ENCODE data around the gene ANKRD45. TPM values are rescaled to one million over a fixed set of nuclear protein-coding genes. Genes with fewer than 3 reads are reported as not detected.

Gene ANKRD45
- total and polyA plus RNA-seq, 2 of the 13 experiments (the other 11 are each of a cell fraction or from before 2014, with no cell fraction given), result not detected

GRCh38 chr1:173714759-173715537 is 45.3 kb upstream of the ANKRD45 start, which contains the start of gene KLHL20 (continued):
- no peak for TF ChIP-seq ZFP37 (CRISPR knock-in tag; IDR thresholded peaks at IDR 0.05; ENCODE audit: borderline replicate concordance)
- peak; percentile 59; the same call in 1 of the 2 replicates for TF ChIP-seq ZNF605 (CRISPR knock-in tag; IDR thresholded peaks at IDR 0.05)
- no peak for TF ChIP-seq RBM22 (optimal IDR thresholded peaks at IDR 0.05; ENCODE audit: low read length)
- peak; percentile 96; the same call in 1 of the 2 replicates for TF ChIP-seq FOXK1 (CRISPR knock-in tag; IDR thresholded peaks at IDR 0.05; ENCODE audit: borderline replicate concordance, low read depth)
- TF ChIP-seq SNAI1 (CRISPR knock-in tag; IDR thresholded peaks at IDR 0.05; ENCODE audit: borderline replicate concordance), result no peak
- peak; percentile 96 for TF ChIP-seq MYPOP (CRISPR knock-in tag; IDR thresholded peaks at IDR 0.05)
- peak; percentile 47; the same call in 1 of the 2 replicates for TF ChIP-seq NFATC3 (CRISPR knock-in tag; IDR thresholded peaks at IDR 0.05)
- no peak for TF ChIP-seq NR3C1 (CRISPR knock-in tag; IDR thresholded peaks at IDR 0.05)
- TF ChIP-seq IRF9 (CRISPR knock-in tag; IDR thresholded peaks at IDR 0.05; ENCODE audit: borderline replicate concordance), result peak; percentile 56; the same call in 1 of the 2 replicates
- peak; percentile 74; the same call in 1 of the 2 replicates for TF ChIP-seq ISL2 (CRISPR knock-in tag; IDR thresholded peaks at IDR 0.05)
- TF ChIP-seq ASH2L (IDR thresholded peaks at IDR 0.05; ENCODE audit: insufficient read length, low read depth, low read length), result peak; percentile 97
- TF ChIP-seq TEAD2 (CRISPR knock-in tag; IDR thresholded peaks at IDR 0.05), result no peak
- no peak for TF ChIP-seq NFRKB (IDR thresholded peaks at IDR 0.05)
- TF ChIP-seq FOXP1 (IDR thresholded peaks at IDR 0.05), result no peak
- no peak for TF ChIP-seq FOXP1 (CRISPR knock-in tag; IDR thresholded peaks at IDR 0.05)
- TF ChIP-seq TEAD3 (CRISPR knock-in tag; optimal IDR thresholded peaks at IDR 0.05; ENCODE audit: borderline replicate concordance), result peak; percentile 71
- peak; percentile 95 for TF ChIP-seq THAP11 (CRISPR knock-in tag; IDR thresholded peaks at IDR 0.05)
- no peak for TF ChIP-seq PRMT3 (CRISPR knock-in tag; IDR thresholded peaks at IDR 0.05; ENCODE audit: borderline replicate concordance, low read depth)
- peak in 1 of 2 experiments; percentile 94; a peak in 2 of 4 replicates for TF ChIP-seq KLF16 (CRISPR knock-in tag; IDR thresholded peaks at IDR 0.05)
- no peak for TF ChIP-seq PTBP1 (IDR thresholded peaks at IDR 0.05; ENCODE audit: low read depth, low read length, poor library complexity, severe bottlenecking)
- TF ChIP-seq ZHX2 (IDR thresholded peaks at IDR 0.05; ENCODE audit: low read depth), result peak; percentile 81
- TF ChIP-seq ZHX2 (CRISPR knock-in tag; IDR thresholded peaks at IDR 0.05; ENCODE audit: borderline replicate concordance), result no peak
- no peak for TF ChIP-seq HNRNPH1 (optimal IDR thresholded peaks at IDR 0.05; ENCODE audit: low read depth, low read length)
